A549 treated with CORT108297 at 1 μM for 4 hours (cell line): Measurements from ENCODE around the gene TMEM31. TPM values are rescaled to one million over a fixed set of nuclear protein-coding genes. Genes with fewer than 3 reads are reported as not detected.

ENCODE experiments used
- total RNA-seq: library from RNA; stranded (reverse); fragments of 200-300 nt; extraction: Qiagen RNA extraction; gene quantifications from 5 replicates; pipeline ENCODE4 v1.2.3, GENCODE V29; 2022

TMEM31 gene, protein sequence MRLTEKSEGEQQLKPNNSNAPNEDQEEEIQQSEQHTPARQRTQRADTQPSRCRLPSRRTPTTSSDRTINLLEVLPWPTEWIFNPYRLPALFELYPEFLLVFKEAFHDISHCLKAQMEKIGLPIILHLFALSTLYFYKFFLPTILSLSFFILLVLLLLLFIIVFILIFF
- not detected in 5 replicates for total RNA-seq

DNA sequence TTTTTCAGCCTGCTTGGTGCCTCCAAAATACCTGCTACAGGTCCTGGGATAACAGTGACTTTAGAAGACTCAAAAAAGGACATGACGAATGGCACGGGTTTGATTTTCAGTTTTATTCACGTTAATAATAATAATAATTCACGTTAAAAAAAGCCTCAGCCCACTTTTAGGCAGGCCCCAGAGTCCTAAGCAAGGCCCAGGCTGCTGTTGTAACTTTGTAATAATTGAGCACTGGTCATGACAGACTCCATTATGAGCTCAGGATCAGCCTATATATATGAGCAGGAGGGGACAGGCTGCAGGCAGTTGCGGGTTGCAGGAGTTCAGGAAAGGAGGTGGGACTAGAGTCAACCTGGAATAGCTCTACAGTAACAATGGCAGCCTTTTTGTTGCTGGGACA, at the start of gene TMEM31:
Gene TMEM31, plus strand, starts transcription at position 301 of the 400 bp plus-strand sequence. CDS start 1,350 bp downstream, outside the sequence.

DNA sequence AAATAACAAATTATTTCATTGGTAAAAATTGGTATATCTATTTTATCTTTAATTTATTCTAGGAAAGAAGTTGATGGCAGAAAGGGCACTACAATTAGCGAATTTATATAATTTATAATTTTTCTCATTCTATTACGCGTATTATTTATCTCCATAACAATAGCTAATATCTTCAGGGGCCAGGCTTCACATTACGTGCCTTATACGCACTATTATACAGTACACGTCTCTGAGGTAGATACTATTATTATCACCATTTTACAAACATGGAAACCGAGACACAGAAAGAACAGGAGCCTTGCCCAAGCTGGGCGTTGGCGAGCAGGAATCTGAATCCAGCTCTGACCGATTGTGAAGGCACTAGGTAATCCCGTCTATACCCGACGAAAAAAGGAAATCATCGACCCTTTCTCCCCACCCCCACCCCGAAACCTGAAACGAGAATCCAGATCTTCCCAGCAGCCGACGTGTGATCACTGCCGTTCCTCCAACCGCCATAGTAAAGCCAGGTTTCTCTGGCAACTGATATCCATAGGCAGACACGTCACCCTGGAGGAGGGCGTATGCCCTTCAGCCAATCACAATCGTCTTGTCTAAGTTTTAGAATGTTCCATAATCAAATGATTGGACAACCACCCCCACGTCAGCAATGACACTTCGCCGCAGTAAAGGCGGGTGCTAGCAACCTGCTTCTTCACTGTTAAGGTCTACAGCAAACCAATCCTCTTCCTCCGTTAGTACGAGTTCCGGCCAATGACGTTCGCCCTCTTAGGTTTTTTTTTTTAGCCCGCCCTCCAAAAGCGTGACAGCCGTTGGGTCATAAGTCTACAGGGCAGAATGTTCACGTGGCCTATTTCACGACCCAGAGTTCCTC, 24.3 kb upstream of the TMEM31 start, which contains the start of gene MORF4L2:
Gene MORF4L2, minus strand, starts transcription at position 501 of the 874 bp plus-strand sequence. CDS start 9,672 bp downstream, outside the sequence.

Other genes with a start within 250 kb of the TMEM31 start
- 0.04 TPM in 1 of 5 replicates, not detected in the others for gene RAB40A, start 191.4 kb upstream of the TMEM31 start, total RNA-seq
- 106 to 162 TPM (median 113 TPM) in 5 replicates for gene TCEAL4, start 125.4 kb upstream of the TMEM31 start, total RNA-seq
- 14.8 to 21.2 TPM (median 16.8 TPM) in 5 replicates for gene TCEAL3, start 102.9 kb upstream of the TMEM31 start, total RNA-seq
- gene TCEAL1, start 81.9 kb upstream of the TMEM31 start, total RNA-seq: 33.1 to 49.6 TPM (median 38.9 TPM) in 5 replicates
- gene MORF4L2, start 24.2 kb upstream of the TMEM31 start, total RNA-seq: 401 to 1,224 TPM (median 462 TPM) in 5 replicates
- not detected in 5 replicates for gene PLP1, start 65.9 kb downstream of the TMEM31 start, total RNA-seq
- gene RAB9B, start 121.3 kb downstream of the TMEM31 start, total RNA-seq: 0.02 to 0.05 TPM (median 0.03 TPM) in 3 of 5 replicates, not detected in the others